GM19238 (cell line): ENCODE measurements around the gene HAUS3.

ENCODE experiments used
- DNase-seq: peaks from one replicate; pipeline ENCODE4 v3.0.0; 2011; ENCODE audit warnings: low spot score; ENCODE audit not compliant: insufficient read length

HAUS3 gene

DNA sequence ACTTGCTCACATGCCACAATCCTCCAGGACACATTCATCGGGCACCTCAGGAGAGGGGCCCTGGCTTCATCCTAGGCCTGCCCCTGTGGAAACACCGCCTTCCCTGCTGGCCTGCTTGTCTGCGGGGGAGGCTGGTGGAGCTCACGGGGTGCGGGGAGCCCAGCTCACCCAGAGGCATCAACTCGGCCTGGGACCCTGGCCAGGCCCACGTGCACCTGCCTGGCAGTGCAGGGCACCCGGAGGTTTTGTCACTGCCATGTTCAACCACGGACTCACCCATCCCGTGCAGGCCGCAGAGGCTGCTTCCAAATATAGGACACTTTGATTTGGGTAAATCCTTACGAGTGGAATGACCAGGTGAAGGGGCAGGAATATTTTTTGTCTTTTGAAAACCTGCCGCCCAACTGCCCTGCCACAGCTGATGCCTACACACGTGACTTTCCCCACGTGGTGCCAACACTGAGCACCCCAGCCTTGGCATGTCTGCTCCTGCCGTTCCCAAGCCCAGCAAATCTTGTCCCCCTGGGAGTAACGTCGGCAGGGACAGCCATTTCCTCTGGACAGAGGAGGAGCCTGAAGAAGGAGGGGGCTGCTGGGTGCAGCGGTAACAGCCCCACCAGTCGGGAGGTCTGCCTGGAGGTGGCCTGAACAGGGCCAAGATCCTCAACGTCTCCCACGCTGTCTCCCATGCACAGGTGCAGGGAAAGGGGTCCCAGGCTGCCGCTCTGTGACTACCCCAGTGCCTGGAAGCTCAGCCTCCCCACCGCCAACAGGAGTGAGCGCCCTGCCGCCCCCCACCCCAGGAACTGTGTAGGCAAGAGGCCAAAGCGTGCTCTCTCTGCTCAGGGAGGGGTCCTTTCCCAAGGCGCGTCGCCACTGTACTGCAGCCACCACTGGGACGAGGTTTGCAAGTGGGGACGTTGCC, 11.5 kb upstream of the HAUS3 start:
- DNase-seq = no peak

DNA sequence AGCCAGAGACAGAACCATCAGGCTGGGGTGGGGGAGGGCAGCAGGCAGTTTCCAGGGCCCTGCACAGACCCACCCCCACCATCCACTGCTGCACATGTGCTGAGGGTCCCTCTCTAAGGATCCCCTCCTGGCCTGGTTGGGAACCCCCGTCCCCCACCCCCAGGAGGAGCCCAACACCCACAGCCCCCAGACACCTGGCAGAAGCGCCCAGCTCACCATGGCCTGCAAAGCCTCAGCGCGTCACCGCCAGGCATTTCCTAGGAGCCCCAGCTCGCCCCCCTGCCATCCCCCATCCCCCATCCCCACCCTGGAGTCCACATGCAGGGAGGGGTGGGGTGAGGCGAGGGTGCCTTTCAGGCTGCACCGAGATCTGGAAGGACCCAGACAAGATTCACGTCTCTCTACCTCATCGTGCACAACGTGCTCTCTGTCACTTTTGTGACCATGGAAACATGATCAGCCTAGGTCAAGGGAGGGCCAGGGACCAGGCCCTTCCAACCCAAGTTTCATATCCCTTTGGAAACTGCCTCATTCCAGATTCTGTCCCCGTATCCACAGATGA, 10.7 kb upstream of the HAUS3 start:
- peak; percentile 3 for DNase-seq

- DNase-seq = peak; percentile 0
Observed at GRCh38 chr4:2251795-2252529, 10.0 kb upstream of the HAUS3 start.

DNA sequence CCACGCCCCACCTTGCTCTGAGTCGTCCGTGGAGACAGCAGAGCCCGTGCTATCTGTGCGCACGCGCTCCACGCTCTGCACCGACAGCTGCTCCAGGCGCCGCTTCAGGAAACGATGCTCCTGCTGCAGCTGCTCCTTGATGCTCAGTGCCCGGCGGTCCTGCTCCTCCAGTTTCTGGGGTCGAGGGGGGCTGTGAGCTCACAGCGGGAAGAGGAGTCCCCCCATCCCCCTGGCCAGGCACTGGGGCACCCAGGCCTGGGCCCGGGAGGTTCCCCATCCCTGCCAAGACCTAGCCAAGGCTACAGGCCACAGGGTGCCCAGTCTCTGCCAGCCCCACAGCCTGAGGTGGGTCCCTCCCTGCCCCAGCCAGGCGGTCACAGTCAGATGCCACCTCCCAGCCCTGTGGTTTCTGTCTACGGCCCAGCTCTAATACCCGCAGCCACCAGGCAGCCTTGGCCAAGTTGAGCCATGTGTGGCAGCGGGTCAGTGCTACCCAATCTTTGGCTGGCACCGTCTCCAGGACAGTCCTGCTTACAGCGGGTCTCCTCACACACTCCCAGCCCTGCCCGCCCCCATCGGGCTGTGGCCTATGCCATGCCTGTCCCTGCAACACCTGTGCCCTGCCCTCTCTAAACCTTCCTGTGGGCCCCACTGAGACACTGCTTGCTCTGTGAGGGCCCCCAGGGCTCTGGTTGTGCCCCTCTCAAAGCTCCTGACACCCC, 9.3 kb upstream of the HAUS3 start:
- peak; percentile 1 for DNase-seq

DNA sequence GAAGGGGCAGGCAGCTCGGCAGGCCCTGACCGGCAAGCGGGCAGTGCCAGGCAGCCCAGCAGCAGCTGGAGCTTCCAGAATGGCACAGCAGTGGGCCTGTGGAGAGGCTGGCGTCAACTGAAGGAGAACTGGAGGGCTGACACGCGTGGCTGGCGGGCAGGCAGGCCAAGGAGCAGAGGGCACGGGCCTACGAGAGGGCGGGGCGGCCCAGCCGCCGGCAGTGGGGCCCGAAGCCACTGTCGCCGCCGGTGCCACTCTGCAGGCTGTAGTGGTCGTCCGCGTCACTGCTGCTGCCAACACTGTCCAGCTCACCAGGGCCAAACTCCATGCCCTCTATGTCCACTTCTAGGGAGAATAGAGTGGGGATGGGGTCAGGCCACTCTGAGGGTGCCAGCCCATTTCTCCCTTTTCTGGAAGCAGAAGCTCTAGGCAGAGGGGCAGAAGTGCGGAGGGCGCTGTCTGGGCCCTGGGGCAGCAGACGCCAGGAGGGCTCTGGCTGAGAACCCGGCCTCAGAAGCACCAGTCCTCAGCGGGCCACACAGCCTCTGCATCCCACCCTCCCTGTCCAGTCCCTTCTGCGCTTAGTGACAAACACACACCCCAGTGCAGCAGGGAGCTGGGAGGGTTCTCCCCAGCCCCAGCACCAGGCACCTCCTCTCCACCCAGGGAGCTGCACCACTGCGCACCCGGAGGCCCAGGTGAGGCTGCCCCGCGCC, 8.6 kb upstream of the HAUS3 start:
- no peak for DNase-seq

DNA sequence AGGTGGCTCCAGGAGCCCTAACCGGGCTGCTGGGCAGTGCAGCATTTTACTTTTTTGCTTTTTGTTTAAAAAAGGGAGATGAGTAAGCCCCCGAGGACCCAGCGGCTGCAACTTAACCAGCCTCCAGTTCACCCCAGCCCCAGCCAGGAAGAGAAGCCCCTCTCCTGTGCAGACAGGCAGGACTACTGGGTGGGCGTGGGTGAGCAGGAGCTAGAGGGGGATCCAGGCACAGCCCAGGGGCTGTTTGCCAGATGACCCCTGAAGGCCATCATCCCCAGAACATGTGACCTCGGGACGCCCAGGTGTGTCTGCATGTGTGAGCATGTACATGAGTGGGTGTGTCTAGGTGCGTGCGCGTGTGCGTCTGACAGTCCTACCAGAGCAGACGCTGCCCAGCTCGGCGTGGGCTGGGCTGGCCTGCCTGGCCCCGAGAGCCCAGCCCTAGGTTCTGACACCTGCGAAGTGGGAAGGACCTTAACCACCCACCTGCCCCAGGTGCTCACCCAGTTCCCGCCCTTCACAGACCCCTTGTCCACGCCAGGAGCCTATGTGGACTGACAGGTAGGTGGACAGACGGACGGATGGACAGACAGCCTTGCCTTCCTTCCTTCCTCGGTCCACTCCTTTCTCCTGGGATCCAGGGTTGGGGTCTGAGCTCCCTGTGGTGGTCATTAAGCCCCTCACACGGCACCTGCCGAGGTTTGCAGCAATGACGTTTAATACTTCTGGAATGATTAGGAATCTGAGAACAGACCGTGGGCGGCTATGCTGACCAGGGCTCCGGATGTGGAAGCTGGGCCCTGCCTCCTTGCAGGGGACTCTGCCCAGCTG, 7.8 kb upstream of the HAUS3 start:
- DNase-seq = peak; percentile 1

DNA sequence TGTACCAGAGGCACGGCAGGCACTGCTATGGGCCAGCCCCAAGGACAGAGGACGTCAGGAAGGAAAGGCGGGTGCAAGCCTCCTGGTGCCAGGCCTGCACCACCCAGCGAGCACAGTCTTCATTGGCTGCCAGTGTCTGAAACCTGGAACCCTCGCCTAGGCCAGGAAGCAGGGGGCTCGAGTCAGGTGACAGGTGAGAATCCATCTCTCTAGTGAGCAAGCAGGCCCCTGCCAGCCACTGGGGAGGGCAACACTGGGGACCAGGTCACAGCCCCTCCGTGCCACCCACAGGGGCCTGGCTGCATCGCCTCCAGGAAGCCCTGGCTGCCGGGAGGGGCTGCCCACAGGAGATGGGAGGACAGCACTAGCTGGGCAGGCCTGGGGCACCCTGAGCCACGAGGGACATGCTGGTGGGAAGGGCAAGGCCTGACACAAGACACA, 6.9 kb upstream of the HAUS3 start:
- DNase-seq = peak; percentile 2

DNA sequence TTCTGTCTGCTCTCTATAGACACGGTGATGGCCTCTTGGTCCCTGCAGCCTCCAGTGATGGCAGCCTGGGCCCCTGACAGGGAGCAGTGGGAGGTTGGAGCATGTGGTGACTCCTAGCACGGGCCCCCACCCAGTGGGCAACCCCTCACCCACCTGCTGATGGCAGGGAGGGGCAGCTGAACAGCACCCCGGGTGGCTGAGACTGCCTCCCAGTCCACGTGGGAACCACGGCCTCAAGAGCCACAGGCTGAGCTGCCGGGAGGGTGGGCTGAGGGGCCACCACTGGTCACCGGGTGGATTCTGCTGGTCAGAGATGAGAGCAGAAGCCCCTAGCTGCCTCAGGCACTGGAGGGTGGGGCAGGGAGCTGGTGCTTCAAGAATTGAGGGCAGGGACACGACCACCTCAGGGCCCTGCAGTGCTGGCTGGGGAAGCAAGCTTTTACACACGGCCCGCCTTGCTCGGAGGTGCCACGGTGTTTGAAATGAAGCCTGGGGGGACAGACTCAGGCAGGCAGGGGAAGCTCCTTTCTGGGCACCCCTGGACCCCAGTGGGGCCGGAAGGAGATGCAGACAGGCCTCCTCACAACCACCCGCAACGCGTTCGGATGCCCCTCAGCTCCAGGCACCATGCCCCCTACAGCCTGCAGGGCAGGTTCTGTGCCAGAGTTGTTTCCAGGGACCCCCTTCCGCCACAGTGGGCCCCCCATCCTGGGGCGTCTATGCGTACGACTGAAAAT, 6.3 kb upstream of the HAUS3 start:
- DNase-seq = no peak

GRCh38 chr4:2247128-2248043, 5.5 kb upstream of the HAUS3 start:
- peak; percentile 7 for DNase-seq

DNA sequence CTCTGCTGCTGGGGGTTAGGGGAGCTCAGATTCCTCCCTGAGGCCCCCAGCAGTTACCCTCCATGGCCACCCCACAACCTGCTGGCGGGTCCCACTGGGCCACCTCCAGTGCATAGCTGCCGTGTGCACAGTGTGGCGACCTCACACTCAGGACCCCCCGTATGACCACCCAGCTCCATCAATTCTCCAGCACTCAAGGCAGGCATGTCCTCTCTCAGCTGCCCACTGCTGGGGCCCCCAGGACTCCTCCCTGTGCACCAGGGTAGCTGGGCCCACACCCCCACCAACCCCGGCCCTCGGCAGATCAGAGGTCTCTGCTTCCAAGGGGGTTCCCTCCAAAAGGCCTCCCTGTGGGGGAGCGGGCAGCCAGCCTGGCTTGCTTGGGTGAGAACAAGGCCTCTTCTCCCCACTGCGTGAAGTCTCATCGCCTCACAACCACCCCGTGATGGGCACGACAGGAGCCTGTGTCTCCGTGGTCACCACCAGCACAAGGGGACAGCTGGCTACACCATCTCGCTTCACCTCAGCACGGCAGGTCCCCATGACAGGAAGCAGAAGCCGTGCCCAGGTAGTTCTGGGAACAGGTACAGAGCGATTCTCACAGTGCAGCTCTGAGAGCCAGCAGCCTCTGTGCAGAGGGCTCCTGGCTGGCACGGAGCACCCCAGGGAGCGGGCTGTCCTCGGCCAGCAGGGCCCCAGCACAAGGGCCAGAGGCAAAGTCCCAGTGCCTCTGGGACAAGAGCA, 4.6 kb upstream of the HAUS3 start:
- no peak for DNase-seq

DNA sequence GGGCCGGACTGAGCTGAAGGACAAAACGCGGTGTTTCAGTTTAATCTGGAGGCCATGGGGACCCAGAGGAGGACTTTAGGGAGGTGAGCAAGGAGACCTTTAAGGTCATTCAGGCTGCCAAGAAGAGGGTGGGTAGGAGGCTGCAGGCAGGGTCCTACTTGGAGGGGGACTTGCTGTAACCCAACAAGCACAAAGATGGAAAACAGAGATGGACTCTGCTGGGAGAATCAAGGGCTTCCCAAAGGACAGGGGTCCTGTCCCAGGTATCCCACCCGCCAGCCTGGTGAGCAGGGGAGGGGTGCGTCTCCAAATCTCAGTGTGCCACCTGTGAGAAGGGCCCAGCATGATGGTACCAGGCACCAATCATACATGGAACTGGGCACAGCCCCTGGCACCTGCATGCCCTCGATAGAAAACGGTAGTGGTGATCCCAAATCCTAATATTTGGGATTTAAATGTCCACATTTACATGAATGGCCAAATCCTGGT, 3.9 kb upstream of the HAUS3 start:
- peak; percentile 1 for DNase-seq

DNA sequence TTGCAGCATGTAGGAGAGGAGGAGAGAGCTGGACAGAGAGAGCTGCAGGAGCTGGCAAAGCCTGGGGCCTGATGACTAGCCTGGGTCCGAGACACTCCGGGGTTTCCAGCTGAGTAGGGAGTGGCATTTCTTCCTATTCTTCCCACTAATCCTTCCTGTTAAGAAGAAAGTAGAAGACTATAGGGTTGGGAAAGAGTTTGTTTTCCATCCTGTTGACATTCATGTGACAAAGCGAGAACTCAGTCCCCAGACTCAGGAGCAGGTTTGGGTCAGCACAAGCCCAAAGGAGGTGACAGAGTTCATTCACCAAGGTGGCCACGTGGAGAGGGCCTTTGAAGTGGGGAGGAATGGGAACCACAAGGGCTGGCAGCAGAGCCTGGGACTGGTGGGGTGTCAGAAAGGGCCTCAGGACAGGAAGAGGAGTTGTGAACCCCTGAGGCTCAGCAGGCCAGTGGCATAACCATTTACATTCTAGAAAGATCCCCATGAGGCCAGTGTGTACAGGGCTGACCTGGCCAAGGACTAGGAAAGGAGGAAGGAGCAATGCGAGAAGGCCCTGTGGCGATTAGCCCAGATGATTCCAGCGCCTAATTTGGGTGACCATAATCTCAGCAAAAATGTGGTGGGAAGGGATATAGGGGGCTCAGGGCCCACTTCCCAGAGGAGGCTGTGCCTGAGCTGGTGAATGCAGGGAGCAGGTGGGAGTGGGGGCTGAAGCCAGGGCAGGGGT, 3.3 kb upstream of the HAUS3 start:
- no peak for DNase-seq

DNA sequence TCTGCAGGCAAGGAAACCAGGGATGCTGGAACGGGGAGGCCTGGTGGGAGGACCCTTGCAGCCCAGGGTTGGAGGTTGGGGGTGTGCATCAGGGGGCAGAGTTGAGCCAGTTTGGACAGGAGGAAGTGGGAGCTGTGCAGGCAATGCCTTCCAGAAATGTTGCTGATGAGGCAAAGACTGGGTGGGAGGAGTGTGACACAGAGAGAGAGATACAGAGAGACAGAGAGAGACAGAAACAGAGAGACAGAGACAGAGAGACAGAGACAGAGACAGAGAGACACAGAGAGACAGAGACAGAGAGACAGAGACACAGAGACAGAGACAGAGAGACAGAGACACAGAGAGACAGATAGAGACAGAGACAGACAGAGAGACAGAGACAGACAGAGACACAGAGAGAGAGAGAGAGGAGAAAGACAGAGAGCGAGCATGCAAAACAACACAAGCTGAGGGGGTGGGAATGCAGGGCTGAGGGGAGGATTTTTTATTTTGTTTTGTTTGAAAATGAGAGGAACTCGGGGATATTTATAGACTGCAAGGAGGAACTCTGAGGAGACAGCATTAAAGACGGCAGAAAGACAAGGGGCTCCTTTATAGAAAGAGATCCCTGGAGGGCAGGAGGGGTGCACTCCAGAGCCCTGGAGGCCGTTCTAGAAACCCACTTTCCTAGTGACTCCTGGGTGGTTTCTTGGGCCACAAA, 1.9 kb upstream of the HAUS3 start:
- DNase-seq = no peak

GRCh38 chr4:2241003-2241402, 918 bp downstream of the HAUS3 start:
- no peak for DNase-seq

GRCh38 chr4:2236944-2237666, 4.8 kb downstream of the HAUS3 start:
- no peak for DNase-seq
